Calu3 (cell line): Measurements from ENCODE around the gene SGSM2. TPM values are rescaled to one million over a fixed set of nuclear protein-coding genes. Genes with fewer than 3 reads are reported as not detected.

ENCODE experiments used
- BruUV-seq: library from RNA; stranded (reverse); fragments of 400-500 nt; replicated peaks from 2 replicates; lab custom pipeline; 2021; lab: Mats Ljungman, UMichigan
- CTCF ChIA-PET: fragments of 300-600 bp; sonication (Branson Sonifier 250); formaldehyde crosslinking; loops from one replicate; lab custom pipeline; 2022; ENCODE audit warnings: antibody characterized with exemption; lab: Charles Lee
- DNase-seq: peaks from one replicate; pipeline ENCODE4 v3.0.0; 2022
- H3K27ac Mint-ChIP-seq: one replicate; pipeline ENCODE4 v1.8.0; 2022; ENCODE audit warnings: mixed read lengths; ENCODE audit not compliant: unreplicated experiment
- H3K27me3 Mint-ChIP-seq: one replicate; pipeline ENCODE4 v1.8.0; 2022; ENCODE audit warnings: mixed read lengths; ENCODE audit not compliant: unreplicated experiment
- H3K36me3 Mint-ChIP-seq: one replicate; pipeline ENCODE4 v1.8.0; 2022; ENCODE audit warnings: mild to moderate bottlenecking, moderate library complexity, mixed read lengths; ENCODE audit not compliant: insufficient read depth, unreplicated experiment
- H3K4me1 Mint-ChIP-seq: one replicate; pipeline ENCODE4 v1.8.0; 2022; ENCODE audit warnings: mild to moderate bottlenecking, low read depth, mixed read lengths; ENCODE audit not compliant: unreplicated experiment
- H3K4me3 Mint-ChIP-seq: one replicate; pipeline ENCODE4 v1.8.0; 2022; ENCODE audit warnings: mild to moderate bottlenecking, low read depth, moderate library complexity, mixed read lengths; ENCODE audit not compliant: unreplicated experiment
- H3K9me3 Mint-ChIP-seq: one replicate; pipeline ENCODE4 v1.8.0; 2022; ENCODE audit warnings: low read depth, mixed read lengths; ENCODE audit not compliant: unreplicated experiment
- CTCF ChIP-seq: fragments of 200-600 bp; IDR thresholded peaks from one replicate; pipeline ENCODE4 v1.8.0; 2022; ENCODE audit warnings: antibody characterized with exemption; ENCODE audit not compliant: unreplicated experiment
- intact Hi-C: fragments of 100-400 bp; cut with micrococcal nuclease; formaldehyde crosslinking; loops from one replicate; pipeline ENCODE4 v1.10.0; 2022; ENCODE audit not compliant: unreplicated experiment
- total RNA-seq: library from RNA; stranded (reverse); gene quantifications from 2 replicates; pipeline ENCODE4 v1.2.3, GENCODE V29; 2022

The SGSM2 gene
- total RNA-seq, 1 experiment from 2014 or later = 54.9 TPM

GRCh38 chr17:2418572-2418971, 81.3 kb downstream of the SGSM2 start:
- CTCF ChIA-PET = no interaction called here
- H3K9me3 Mint-ChIP-seq = no peaks in the 10 kb centered on the region
- H3K4me3 Mint-ChIP-seq = no peak overlapping the region
- no peak for TF ChIP-seq CTCF
- H3K27ac Mint-ChIP-seq = no peak overlapping the region
- no peaks in the 10 kb centered on the region for H3K27me3 Mint-ChIP-seq
- no peaks in the 10 kb centered on the region for H3K4me1 Mint-ChIP-seq
- intact Hi-C loops = no loop called here
- no peak for DNase-seq
- H3K36me3 Mint-ChIP-seq = peaks cover 15% of the 10 kb centered on the region
- no TSS peak for BruUV-seq

GRCh38 chr17:2419486-2419885, 82.2 kb downstream of the SGSM2 start:
- Mint-ChIP-seq H3K27ac (no peak overlapping the region), H3K36me3 (peaks cover 15% of the 10 kb centered on the region), H3K27me3 (no peaks in the 10 kb centered on the region), H3K4me3 (no peak overlapping the region), H3K9me3 (no peaks in the 10 kb centered on the region), H3K4me1 (no peaks in the 10 kb centered on the region)
- CTCF ChIA-PET = no interaction called here
- TF ChIP-seq CTCF = no peak
- BruUV-seq = no TSS peak
- DNase-seq = no peak
- intact Hi-C loops = no loop called here

GRCh38 chr17:2420176-2420575, 82.9 kb downstream of the SGSM2 start:
- TSS peak; percentile 18 for BruUV-seq
- DNase-seq = no peak
- no peaks in the 10 kb centered on the region for H3K4me1 Mint-ChIP-seq
- TF ChIP-seq CTCF = no peak
- CTCF ChIA-PET = no interaction called here
- peaks cover 8% of the 10 kb centered on the region for H3K36me3 Mint-ChIP-seq
- no peak overlapping the region for H3K4me3 Mint-ChIP-seq
- intact Hi-C loops = no loop called here
- H3K27ac Mint-ChIP-seq = no peak overlapping the region
- no peaks in the 10 kb centered on the region for H3K27me3 Mint-ChIP-seq
- H3K9me3 Mint-ChIP-seq = no peaks in the 10 kb centered on the region

DNA sequence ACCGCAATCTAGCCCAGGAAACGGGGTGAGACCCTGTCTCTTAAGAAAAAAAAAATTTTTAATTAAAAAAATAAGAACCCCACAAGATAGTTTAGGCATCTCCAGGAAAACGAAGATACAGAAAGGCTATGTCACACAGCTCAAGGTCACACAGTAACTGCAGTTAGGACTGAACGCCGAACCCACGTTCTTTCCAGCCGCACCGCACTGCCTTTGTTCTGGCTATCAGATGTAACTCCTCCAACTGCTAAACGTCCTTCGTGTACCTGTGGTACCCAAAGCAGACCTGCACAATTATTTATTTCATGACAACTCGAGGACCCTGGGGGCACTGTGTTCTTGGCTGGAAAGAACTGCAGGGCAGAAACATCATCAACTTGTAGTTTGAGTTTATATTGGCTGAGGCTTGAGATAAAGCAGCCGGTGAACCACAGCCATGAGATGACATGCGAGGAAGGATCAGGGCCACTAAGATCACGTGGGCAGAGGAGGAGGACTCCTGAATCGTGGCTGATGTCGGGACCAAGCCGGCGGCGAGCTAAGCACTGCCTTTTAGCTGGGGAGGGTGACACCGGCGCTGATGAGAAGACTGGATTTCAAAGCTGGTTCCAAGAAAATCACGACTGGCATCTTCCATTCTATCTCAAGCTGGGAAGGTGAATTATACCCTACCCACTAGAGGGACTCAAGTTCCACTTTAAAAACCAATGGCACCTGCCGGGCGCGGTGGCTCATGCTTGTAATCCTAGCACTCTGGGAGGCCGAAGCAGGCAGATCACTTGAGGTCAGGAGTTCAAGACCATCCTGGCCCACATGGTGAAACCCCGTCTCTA, 84.2 kb downstream of the SGSM2 start:
- Mint-ChIP-seq H3K36me3 (peaks cover 14% of the 10 kb centered on the region), H3K27me3 (no peaks in the 10 kb centered on the region), H3K4me1 (no peaks in the 10 kb centered on the region), H3K4me3 (no peak overlapping the region), H3K27ac (no peak overlapping the region), H3K9me3 (no peaks in the 10 kb centered on the region)
- CTCF ChIA-PET = no interaction called here
- DNase-seq = no peak
- no TSS peak for BruUV-seq
- no peak for TF ChIP-seq CTCF
- intact Hi-C loops = no loop called here
